K562 (cell line): Measurements from ENCODE around the gene ILKAP.

Source experiments
- CBX2 ChIP-seq: fragments of 200-600 bp; sonication (generic); IDR thresholded peaks from one replicate; pipeline ENCODE4 v1.6.1; 2012; ENCODE audit warnings: mild to moderate bottlenecking, low read length, inconsistent platforms; ENCODE audit not compliant: insufficient read depth, poor library complexity, severe bottlenecking
- E2F8 ChIP-seq: fragments of 450-650 bp; IDR thresholded peaks from 2 replicates; pipeline ENCODE4 v1.7.1; 2018; ENCODE audit warnings: mild to moderate bottlenecking, low read depth; ENCODE audit not compliant: partially characterized antibody
- EP400 ChIP-seq: fragments of 450-650 bp; IDR thresholded peaks from 2 replicates; pipeline ENCODE4 v1.6.1; 2017; ENCODE audit warnings: antibody characterized with exemption, mild to moderate bottlenecking, moderate library complexity
- EZH2 ChIP-seq: IDR thresholded peaks from 2 replicates; pipeline ENCODE4 v1.6.1; 2012; ENCODE audit warnings: low read depth, mild to moderate bottlenecking, inconsistent platforms, low read length, borderline replicate concordance
- FUS ChIP-seq: fragments of 200-400 bp; formaldehyde crosslinking; optimal IDR thresholded peaks from 2 replicates; pipeline ENCODE3; 2017; ENCODE audit warnings: low read depth, low read length
- NFE2L1 ChIP-seq: fragments of 450-650 bp; IDR thresholded peaks from 2 replicates; pipeline ENCODE4 v1.6.1; 2016; ENCODE audit warnings: missing genetic modification characterization, low read depth, mild to moderate bottlenecking, missing compliant biosample characterization, moderate library complexity, borderline replicate concordance
- PHTF2 ChIP-seq: fragments of 250-450 bp; sonication (Bioruptor Pico); IDR thresholded peaks from 2 replicates; pipeline ENCODE4 v1.5.0; 2021; ENCODE audit warnings: mild to moderate bottlenecking
- POLR2A ChIP-seq: fragments of 450-650 bp; conservative IDR thresholded peaks from 2 replicates; pipeline ENCODE4 v1.6.1; 2016
- RBM34 ChIP-seq: fragments of 200-400 bp; formaldehyde crosslinking; IDR thresholded peaks from 2 replicates; pipeline ENCODE4 v1.6.1; 2018; ENCODE audit warnings: low read length, borderline replicate concordance; ENCODE audit not compliant: insufficient read depth
- VEZF1 ChIP-seq: fragments of 200-800 bp; sonication (Bioruptor generic); IDR thresholded peaks from 2 replicates; pipeline ENCODE4 v1.6.1; 2017; ENCODE audit warnings: missing genetic modification characterization, missing compliant biosample characterization
- ZNF239 ChIP-seq: fragments of 250-450 bp; sonication (Bioruptor Pico); IDR thresholded peaks from 2 replicates; pipeline ENCODE4 v1.4.0; 2020; ENCODE audit warnings: mild to moderate bottlenecking
- ZNF324 ChIP-seq: fragments of 250-450 bp; sonication (Bioruptor Pico); IDR thresholded peaks from 2 replicates; pipeline ENCODE4 v1.4.0; 2020; ENCODE audit warnings: mild to moderate bottlenecking
- TF ChIP-seq, protein P1 (sequence below): fragments of 450-650 bp; formaldehyde crosslinking; IDR thresholded peaks from 2 replicates; pipeline ENCODE4 v1.4.0; 2022; ENCODE audit warnings: missing genetic modification characterization
- TF ChIP-seq, protein P2 (sequence below): sonication (generic); formaldehyde crosslinking; IDR thresholded peaks from 2 replicates; pipeline ENCODE4 v1.9.0; 2022; ENCODE audit warnings: mild to moderate bottlenecking, missing genetic modification reagents

DNA sequence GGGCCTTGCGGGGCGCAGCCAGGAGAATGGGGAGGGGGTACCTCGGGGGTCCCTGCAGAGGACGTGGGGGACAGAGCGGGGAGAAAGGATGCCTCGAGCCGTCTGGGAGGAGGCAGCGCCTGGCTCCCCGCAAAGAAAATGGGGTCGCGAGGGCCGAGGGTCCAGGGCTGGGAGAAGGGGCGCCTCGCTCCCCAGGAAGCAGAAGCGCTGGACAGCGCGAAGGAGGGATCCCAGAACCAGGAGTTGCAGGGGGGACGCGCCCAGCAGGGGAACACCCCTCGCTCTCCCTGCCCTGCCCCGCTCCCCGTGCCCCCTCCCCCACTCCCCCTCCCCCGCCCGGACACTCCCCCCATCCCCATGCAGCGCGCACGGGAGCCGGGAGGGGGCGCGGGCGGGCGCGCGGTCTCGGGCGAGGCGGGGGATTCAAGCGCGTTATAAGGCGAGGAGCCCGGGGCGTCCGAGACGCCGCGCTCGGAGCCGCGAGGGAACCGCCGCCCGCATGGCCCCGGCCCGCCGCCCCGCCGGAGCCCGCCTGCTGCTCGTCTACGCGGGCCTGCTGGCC is 44.9 kb downstream of the ILKAP start, which contains the start of gene ERFE:
- TF ChIP-seq VEZF1 (CRISPR knock-in tag) (peak; percentile 88), EZH2 (no peak), CBX2 (no peak), ZNF324 (CRISPR knock-in tag) (no peak), POLR2A (no peak), EP400 (no peak), RBM34 (no peak), FUS (no peak), E2F8 (no peak), ZNF239 (CRISPR knock-in tag) (no peak), NFE2L1 (no peak), PHTF2 (CRISPR knock-in tag) (no peak)
- TF ChIP-seq, protein P1, sequence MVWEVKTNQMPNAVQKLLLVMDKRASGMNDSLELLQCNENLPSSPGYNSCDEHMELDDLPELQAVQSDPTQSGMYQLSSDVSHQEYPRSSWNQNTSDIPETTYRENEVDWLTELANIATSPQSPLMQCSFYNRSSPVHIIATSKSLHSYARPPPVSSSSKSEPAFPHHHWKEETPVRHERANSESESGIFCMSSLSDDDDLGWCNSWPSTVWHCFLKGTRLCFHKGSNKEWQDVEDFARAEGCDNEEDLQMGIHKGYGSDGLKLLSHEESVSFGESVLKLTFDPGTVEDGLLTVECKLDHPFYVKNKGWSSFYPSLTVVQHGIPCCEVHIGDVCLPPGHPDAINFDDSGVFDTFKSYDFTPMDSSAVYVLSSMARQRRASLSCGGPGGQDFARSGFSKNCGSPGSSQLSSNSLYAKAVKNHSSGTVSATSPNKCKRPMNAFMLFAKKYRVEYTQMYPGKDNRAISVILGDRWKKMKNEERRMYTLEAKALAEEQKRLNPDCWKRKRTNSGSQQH (CRISPR knock-in tag) = no peak
- TF ChIP-seq, protein P2, sequence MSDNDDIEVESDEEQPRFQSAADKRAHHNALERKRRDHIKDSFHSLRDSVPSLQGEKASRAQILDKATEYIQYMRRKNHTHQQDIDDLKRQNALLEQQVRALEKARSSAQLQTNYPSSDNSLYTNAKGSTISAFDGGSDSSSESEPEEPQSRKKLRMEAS (CRISPR knock-in tag) = no peak
